Upper lobe of right lung (tissue), 1 donor: Measurements from ENCODE around the gene JUN. TPM values are rescaled to one million over a fixed set of nuclear protein-coding genes. Genes with fewer than 3 reads are reported as not detected.

ENCODE experiments used
- ATAC-seq: fragments of 200-7000 bp; cut with Tn5 transposase; one replicate; pipeline ENCODE4 v1.9.1; 2020; ENCODE audit warnings: mild to moderate bottlenecking, moderate library complexity
- DNase-seq: peaks from one replicate; pipeline ENCODE4 v3.0.0-alpha.2; 2020
- H3K27ac ChIP-seq: fragments of 200-600 bp; one replicate; pipeline ENCODE4 v1.8.0; 2022
- H3K27me3 ChIP-seq: fragments of 200-600 bp; one replicate; pipeline ENCODE4 v1.8.0; 2022; ENCODE audit warnings: mild to moderate bottlenecking
- H3K36me3 ChIP-seq: fragments of 200-600 bp; one replicate; pipeline ENCODE4 v1.8.0; 2022
- H3K4me1 ChIP-seq: fragments of 200-600 bp; one replicate; pipeline ENCODE4 v1.8.0; 2022
- H3K4me3 ChIP-seq: fragments of 200-600 bp; one replicate; pipeline ENCODE4 v1.8.0; 2022; ENCODE audit warnings: mild to moderate bottlenecking
- H3K9me3 ChIP-seq: fragments of 200-600 bp; one replicate; pipeline ENCODE4 v1.8.0; 2022
- CTCF ChIP-seq: fragments of 200-600 bp; IDR thresholded peaks from one replicate; pipeline ENCODE4 v1.8.0; 2022; ENCODE audit warnings: antibody characterized with exemption
- intact Hi-C: fragments of 100-400 bp; cut with DNase I; formaldehyde crosslinking; loops from one replicate; pipeline ENCODE4 v1.11.0; 2022
- total RNA-seq: library from RNA; stranded (reverse); fragmentation: NEBNext Ultra II Directional; extraction: Animal tissue kit (Norgen Biotek cat#: 25700); gene quantifications from one replicate; pipeline ENCODE4 v1.2.1, GENCODE V29; 2021
- donor health status: DM: no; HTN: yes; CAD: no; lungs with severe emphysema.

JUN gene
- total RNA-seq, 1 donor from 2014 or later: 112 TPM

- ATAC-seq (no peak), DNase-seq (no peak)
- intact Hi-C loops: no loop called here
- H3K9me3 ChIP-seq: no peaks in the 10 kb centered on the region
- no peak overlapping the region for H3K4me3 ChIP-seq
- no peaks in the 10 kb centered on the region for H3K36me3 ChIP-seq
- no peaks in the 10 kb centered on the region for H3K4me1 ChIP-seq
- no peak for TF ChIP-seq CTCF
- H3K27ac ChIP-seq: no peak overlapping the region
- no peaks in the 10 kb centered on the region for H3K27me3 ChIP-seq
These were observed 51.6 kb downstream of the JUN start for GRCh38 chr1:58732087-58732775.

Other genes starting within 250 kb of the JUN start
- 31.3 TPM for gene OMA1, start 237.3 kb downstream of the JUN start, total RNA-seq
- gene TACSTD2, start 206.8 kb downstream of the JUN start, total RNA-seq: 112 TPM
- gene MYSM1, start 84.0 kb downstream of the JUN start, total RNA-seq: 40.2 TPM